NCI-H526 (cell line): ENCODE results near the gene NHS.
A peak's percentile ranks its signal among the peaks of the same experiment; 100 is the strongest.

Experiments
- DNase-seq, 2 experiments: peaks; one replicate each; lab custom pipeline; 2025; lab: John Stamatoyannopoulos, UW

Gene NHS

DNA sequence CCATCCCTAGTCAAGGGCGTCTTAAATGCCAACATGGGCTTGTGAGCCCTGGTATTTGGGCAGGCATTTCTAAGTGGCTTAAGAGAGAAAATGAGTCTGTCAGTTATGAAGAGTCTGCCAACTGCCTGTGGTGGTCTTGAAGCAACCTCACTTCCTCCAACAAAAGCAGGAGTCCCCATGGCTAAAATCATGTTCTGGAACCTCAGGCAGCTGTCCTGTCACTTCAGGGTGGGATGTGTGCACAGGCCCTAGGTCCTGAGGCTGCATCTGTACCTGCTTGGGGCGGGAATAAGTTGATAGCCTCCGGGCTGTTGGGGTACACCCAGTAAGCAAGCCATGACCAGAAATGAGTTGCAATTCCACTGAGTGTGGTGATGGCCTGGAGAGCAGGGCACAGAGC is 247.3 kb downstream of the NHS start:
- no peak for DNase-seq

DNA sequence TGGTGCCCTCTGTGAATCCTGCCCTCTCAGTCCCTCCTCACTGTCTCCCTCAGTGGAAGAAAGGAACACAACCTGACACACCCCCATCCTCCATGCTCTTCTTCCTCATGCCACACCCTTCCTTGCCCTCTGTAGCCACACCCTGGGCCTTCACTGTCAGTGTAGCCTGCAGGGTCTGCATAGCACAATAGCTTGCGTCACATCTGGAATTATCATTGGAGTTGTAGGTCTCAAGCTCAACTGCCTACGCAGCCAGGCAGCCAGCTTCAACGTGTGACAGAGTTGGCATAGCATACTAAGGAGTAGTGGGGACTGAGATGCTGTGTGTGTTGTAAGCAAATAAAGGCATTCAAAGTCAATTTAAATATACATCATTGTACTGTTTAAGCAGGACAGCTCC is 248.8 kb downstream of the NHS start:
- DNase-seq, result no peak

DNA sequence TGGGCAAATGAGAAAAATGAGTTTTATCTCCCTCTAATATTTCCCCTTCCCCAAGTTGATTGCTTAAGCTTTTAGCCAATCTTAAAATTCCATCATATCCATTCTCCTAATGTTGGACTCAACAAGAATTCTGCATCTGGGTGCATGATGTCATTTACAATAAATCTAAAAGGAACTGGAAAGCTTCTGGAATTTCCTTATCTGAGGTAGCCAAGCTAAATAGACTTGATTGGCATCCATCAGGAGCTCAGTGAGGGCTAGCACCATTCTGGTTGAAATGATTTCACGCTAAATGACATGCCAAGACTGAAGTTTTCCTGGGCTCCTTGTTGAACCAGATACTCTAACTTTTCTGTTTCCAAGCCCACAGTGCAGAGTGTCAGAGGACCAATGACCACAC is 252.0 kb downstream of the NHS start:
- no peak for DNase-seq

DNA sequence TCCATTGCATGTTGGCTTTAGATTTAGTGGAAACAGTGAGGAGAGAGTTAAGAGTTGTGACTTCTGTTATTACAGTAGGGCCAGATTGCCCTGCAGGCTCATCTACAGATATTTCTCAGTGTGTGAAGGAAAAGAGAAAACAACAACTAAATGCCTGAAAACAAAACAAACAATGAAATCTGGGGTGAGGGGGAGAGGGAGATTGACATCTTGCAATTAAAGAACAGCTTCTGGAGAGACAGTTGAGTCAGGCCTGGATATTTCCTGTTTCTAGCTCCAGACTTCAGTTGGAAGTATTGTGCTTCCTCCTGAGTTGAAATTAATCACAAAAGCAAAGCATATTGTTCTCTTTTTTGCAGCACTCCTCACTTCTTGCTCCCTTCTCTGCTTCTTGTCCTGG is 254.0 kb downstream of the NHS start:
- DNase-seq, result no peak

GRCh38 chrX:17629519-17629918 is 254.5 kb downstream of the NHS start:
- no peak for DNase-seq

GRCh38 chrX:17631647-17632046 is 256.6 kb downstream of the NHS start:
- DNase-seq, result no peak

GRCh38 chrX:17632942-17633341 is 257.9 kb downstream of the NHS start:
- no peak for DNase-seq

DNA sequence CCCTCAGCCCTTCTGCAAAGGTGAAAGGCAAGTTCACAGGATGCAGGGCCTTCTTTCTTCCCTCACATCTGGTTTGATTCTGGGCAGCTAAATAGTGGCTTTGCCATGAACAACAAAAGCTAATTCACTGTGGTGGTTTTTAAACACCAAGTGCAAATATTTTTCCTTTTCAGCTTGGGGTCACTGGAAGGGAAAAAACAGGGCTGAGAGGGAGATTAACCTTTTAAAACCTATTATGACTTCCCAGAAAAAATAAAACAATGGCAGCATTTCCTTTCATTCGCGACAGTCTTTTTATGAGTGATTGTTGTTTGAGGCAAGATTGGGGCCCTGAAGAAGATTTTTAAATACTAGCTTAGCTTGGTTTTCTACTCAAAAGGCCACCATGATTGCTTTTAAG is 258.5 kb downstream of the NHS start:
- no peak for DNase-seq

- no peak for DNase-seq
Measured at GRCh38 chrX:17634542-17635207, 259.7 kb downstream of the NHS start.

DNA sequence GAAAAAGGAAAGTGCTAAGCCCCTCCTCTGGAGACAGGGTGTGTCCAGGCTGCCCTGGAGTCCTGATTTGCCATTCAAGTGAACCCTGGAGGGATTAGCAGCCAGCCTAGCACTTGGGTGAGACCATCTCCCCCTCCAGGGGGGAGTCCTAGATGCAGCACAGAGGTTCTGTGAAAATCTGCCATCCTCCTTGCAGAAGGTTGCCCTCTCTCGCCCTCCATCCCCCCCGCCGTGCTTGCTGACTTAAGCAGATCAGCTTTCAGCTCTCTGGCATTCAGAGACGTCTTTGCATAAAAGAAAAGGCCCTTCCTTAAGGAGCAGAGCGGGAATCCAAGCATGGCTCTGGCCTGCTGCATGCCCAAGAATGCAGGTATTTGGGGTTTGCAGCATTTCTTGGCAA is 260.2 kb downstream of the NHS start:
- peak; percentile 23 to 37 for DNase-seq

DNA sequence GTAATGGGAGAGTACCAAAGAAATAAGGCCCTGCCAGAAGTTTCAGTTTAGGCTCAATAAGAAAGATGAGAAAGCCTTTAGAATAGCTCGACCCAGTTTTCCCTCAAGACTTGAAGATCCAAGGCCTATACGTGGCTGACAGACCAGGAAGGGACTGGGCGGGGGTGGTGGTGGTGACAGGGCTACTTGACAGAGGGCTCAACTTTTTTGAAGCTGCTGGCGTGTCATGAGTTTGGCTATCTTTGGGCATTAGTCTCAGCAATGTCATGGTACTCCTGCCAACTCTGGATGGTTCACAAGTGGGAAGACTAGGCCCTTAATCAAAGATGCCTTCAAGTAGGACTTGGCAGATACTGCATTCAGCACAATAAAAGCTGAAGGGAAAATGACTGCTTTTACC is 262.2 kb downstream of the NHS start:
- DNase-seq, result no peak

DNA sequence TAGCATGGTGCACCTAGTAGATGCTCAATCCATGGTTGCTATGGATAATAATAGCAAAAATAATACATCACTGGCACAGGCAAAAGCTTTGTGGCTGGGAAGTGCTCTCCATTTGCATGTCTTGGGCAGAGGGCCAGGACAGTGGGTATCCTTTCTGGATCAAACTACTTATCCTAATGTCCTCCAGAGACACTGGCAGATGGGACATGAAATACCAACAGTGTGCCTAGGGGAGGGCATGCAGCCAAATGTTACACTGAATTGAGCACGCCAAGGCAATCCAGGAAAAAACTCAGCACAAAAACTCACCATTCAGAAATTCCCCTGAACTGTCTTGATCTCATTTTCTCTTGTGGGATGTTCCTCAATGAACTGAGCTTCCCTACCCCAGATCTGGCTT is 263.7 kb downstream of the NHS start:
- no peak for DNase-seq

GRCh38 chrX:17642891-17643290 is 267.9 kb downstream of the NHS start:
- no peak for DNase-seq

- DNase-seq, result no peak
Measured at GRCh38 chrX:17643528-17643927, 268.5 kb downstream of the NHS start.

DNA sequence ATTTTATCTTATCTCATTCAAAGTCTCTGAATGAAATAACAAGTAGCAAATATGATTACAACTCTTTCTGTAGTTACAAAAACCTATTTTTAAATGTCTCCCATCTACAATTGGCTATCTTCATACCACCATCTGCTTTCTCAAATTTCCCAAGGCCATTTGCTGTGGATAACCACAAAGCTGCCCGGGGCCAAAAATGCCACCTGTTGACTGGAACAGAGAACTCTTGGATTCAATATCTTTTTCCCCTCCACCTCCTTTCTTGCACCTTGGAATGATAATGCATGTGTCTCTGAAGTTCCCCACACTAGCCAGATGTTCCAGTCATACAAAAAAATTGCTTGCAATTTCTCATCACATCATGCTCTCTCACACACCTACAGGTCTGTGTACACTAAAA is 269.0 kb downstream of the NHS start:
- no peak for DNase-seq

- no peak for DNase-seq
Measured at GRCh38 chrX:17654116-17654515, 279.1 kb downstream of the NHS start.

DNA sequence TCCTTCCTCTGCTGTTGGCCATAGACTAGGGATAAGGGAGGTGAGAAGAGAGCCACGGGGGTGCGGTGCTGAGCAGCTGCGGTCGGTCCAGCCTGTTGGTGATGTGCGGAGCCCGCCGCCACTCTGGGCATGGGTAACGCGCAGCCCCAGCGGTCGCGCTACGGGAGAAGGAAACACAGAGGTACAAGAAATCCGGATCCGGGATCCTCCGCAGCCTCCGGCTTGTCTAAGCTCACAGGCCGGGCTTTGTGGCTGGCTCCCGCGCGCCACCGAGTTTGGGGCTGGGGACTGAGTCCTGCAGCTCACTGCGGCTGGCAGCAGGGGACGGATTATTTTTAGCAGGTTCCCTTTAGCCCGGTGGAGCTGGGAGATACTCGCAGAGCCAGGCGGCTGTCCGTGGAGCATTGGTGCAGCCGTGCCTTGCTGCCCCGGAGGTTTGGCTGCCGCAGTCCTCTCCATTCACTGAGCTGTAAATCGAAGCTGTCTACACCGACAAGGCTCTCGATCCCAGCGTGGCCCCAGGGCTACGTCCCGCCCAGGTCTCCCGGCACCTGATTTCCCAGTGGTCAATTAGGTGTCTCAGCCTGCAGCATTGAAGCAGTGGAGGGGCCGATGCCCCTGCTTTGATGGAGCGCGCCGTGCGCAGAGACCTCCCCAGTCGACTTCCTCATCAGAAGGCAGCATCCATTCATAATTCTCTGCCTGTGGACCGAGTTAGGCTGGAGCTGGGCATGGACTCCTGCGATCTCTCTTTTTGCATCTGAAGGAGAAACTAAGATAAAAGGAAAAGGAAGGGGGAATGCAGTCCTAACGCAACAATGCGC is 280.4 kb downstream of the NHS start:
- no peak for DNase-seq

- DNase-seq, result no peak
Measured at GRCh38 chrX:17656035-17656418, 281.0 kb downstream of the NHS start.

GRCh38 chrX:17656556-17656955 is 281.6 kb downstream of the NHS start:
- no peak for DNase-seq

DNA sequence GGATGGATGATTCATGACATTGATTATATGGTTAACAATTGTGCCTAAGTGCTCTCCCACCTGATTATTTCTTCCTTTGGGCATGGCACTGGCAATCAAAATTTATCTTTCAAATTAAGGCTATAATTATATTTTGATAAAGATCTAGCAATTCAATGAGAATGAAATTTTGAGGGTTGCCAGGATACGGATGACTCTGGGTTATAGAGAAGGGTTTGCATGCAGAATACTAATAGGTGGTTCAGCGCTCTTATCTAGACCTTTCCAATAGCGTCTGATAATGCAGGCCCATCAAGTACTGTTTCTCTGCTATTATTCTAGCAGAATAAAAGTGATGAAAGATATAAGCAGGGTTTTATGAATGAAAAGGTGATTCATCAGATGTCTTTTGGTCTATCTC is 287.4 kb downstream of the NHS start:
- no peak for DNase-seq

GRCh38 chrX:17668929-17669328 is 293.9 kb downstream of the NHS start:
- no peak for DNase-seq

DNA sequence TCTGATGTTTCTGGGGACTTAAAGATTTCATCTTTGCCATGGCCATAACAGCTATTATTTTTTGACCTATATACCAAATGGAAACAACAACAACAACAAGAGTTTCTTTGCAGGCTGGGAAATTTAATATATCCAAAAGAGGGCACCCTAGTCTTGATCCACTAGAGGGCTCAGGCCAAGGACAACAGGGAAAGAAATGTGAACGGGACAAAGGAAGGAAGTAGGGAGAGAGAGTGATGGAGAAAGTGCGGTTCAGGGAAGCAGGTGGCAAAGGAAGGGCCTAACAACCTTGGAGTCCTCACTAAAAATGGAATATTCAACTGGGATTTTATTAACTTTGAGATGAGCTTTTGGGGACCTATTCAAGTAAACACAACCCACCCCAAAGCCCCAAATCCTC is 294.5 kb downstream of the NHS start:
- no peak for DNase-seq

DNA sequence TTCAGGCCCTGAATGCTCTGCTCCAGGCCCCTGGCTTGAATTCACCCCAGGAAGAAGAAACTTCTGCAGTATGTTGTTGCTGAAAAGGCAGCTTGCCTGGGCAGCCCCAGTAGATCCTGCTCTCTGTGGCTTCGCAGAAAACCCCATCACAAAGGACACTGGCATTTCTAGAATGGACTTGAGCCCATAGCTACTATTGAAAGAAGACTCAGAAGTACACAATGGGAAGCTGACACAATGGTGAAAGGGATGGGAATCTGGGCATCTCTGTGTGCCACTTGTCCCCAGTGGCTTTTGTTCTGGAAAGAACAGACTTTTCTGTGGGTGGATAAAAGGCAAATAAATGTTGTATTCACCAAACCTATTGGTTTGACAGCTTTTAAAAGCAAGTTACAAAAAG is 294.9 kb downstream of the NHS start:
- DNase-seq, result no peak

DNA sequence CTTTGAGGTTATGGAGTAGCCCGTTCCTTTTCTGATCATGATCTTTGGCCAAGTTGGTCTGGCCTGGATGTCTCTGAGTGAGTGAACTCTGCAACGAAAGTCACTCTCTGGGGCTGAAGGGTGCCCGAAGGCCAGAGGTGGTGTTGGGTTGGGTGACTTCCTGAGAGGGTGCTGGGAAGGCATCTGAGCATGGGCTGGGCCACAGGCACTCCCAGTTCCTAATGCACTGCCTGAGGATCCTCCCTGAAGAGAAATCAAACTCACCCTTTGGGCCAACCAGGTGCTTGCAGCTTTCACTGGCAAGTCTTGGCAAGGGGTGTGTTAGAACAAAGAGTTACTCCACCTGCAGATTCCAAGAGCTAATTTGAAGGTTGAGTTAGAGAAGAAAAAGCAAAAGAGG is 295.9 kb downstream of the NHS start:
- DNase-seq, result no peak
